Retinal pigment epithelial cell (primary cell): ENCODE data around the gene TMEM63B.

Experiments used
- DNase-seq: peaks from one replicate; pipeline ENCODE4 v3.0.0-alpha.2; 2010; ENCODE audit warnings: low read depth
- H3K4me3 ChIP-seq: 2 replicates; pipeline ENCODE4 v1.5.1; 2011; ENCODE audit warnings: mild to moderate bottlenecking, low read length, control low read depth, moderate library complexity
- TF ChIP-seq, protein P1 (sequence below): conservative IDR thresholded peaks from 2 replicates; pipeline ENCODE4 v1.5.1; 2011; ENCODE audit warnings: low read depth, low read length, control low read depth, inconsistent platforms

The TMEM63B gene

GRCh38 chr6:44105146-44105545, 22.2 kb upstream of the TMEM63B start:
- DNase-seq = no peak
- H3K4me3 ChIP-seq = no peak overlapping the region
- TF ChIP-seq, protein P1, sequence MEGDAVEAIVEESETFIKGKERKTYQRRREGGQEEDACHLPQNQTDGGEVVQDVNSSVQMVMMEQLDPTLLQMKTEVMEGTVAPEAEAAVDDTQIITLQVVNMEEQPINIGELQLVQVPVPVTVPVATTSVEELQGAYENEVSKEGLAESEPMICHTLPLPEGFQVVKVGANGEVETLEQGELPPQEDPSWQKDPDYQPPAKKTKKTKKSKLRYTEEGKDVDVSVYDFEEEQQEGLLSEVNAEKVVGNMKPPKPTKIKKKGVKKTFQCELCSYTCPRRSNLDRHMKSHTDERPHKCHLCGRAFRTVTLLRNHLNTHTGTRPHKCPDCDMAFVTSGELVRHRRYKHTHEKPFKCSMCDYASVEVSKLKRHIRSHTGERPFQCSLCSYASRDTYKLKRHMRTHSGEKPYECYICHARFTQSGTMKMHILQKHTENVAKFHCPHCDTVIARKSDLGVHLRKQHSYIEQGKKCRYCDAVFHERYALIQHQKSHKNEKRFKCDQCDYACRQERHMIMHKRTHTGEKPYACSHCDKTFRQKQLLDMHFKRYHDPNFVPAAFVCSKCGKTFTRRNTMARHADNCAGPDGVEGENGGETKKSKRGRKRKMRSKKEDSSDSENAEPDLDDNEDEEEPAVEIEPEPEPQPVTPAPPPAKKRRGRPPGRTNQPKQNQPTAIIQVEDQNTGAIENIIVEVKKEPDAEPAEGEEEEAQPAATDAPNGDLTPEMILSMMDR = no peak

DNA sequence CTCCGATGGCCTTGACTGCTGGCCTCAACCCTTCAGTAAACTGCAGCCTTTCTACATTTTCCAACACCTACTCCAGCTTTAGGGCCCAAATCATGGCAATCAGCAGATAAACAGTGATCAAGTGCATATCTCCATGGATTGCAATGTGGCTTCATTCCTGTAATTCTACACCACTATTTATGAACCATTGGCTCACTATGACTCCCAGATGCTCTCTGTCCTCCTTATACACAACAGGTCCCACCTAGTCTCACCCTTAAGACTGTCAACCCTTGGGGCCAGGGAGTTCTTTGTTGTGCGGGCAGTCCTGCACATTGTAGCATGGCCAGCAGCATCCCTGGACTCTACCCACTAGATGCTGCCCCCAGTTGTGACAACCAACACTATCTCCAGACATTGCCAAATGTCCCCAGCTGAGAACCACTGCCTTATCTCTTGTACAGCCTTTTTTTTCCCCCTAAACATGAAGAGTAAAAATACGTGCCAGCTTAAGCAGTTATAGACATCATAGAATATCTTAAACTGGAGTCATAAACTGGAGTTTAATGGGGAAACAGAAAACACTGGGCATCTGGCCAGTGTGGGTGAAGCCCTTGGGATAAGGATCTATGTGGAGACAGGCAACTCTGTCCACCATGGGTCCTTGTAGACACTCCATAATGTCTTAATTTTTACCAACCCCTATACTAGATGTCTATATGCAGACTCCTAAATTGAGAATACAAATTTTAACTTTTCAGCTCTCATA, 21.2 kb upstream of the TMEM63B start:
- H3K4me3 ChIP-seq = no peak overlapping the region
- no peak for DNase-seq
- TF ChIP-seq, protein P1 = no peak

DNA sequence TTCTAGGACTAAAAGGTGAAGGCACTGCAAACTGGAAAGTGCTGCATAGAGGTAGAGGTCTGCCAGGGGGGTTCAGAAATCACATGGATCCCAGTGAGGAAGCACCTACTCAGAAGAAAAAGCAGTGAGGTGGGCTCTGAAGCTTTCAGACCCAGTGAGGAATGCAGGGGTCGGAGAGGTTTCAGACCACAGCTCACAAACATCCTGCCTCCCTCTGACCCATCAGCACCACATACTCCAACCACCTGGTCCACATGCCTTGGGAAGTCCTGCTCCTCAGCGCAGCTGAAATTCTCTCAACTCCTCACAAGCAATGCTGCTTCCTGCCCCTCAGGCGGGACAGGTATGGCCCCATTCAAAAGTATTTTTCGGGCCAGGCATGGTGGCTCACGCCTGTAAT, 20.3 kb upstream of the TMEM63B start:
- H3K4me3 ChIP-seq = no peak overlapping the region
- TF ChIP-seq, protein P1 = no peak
- no peak for DNase-seq

GRCh38 chr6:44108471-44108870, 18.9 kb upstream of the TMEM63B start:
- DNase-seq = no peak
- TF ChIP-seq, protein P1 = no peak
- H3K4me3 ChIP-seq = no peak overlapping the region

DNA sequence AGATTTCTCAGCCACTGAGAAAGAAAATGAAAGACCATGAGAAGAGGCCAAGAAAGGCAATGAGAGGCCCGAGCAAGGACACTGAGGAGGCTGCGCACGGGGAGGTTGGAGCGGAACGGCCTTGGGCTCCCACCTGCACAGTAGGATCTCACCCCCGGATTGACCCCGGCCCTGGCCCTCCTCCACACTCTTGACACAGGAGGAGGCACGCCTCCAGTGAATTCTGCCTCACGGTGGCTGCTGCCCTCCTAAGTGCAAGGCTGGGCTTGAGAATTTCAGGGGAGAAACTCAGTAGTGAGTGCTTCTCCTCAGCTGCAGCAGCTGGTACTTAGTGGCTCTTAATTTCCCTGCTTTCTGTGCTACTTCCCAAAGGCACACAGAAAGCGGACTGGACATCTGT, 18.1 kb upstream of the TMEM63B start:
- DNase-seq = no peak
- TF ChIP-seq, protein P1 = no peak
- H3K4me3 ChIP-seq = no peak overlapping the region

DNA sequence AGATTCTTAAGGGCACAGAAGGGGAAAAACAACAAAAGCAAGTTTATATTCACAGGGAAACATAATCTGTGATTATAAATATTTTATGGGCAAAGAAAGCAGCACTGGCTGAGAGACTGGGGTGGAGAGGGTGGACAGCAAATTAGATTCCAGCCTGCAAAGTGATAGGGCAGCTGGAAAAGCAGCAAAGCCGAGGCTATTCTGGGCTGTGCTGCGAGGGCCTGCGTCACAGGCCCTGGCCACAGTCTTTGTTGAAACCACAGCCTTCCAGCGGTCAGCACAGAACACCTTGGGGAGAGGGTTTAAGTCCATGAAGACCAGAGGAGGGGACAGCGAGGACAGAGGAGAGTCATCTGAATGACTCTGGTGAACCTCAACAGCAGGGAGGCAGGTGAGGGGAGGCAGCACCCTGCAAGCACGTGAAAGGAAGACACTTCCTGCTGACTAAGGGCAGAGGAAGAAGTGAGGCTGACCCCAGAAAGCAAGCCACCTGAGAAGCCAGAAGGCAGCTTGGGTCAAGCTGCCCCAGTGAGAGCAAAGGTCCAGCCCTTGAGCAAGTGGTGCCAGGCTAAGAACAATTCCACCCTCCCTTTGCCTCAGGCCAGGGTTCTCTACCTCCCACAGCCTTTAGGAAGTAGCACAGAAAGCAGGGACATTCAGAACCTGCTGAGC, 17.2 kb upstream of the TMEM63B start:
- H3K4me3 ChIP-seq = no peak overlapping the region
- no peak for DNase-seq
- TF ChIP-seq, protein P1 = no peak

DNA sequence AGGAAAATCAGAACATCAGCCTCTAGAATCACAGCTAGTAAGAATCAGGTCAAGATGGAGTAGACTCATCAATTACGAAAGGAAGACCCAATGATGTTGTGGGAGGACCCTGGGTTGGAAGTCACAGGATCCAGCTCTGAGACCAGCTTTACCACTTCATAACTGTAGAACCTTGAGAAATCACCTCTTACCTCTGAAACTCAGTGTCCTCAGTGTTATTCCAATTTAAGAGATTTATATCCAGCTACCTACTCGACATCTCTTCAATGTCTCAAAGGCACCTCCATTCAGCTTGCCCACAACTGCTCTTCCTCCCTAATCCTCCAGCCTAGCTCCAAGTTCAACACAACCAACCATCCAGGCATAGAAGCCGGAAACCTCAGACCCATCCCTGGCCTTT, 16.4 kb upstream of the TMEM63B start:
- TF ChIP-seq, protein P1 = no peak
- DNase-seq = no peak
- no peak overlapping the region for H3K4me3 ChIP-seq
